Hindlimb muscle (tissue), 1 donor: ENCODE results near the gene SLC35B2. TPM values are rescaled to one million over a fixed set of nuclear protein-coding genes. Genes with fewer than 3 reads are reported as not detected.

ENCODE experiments used
- DNase-seq: peaks from one replicate; pipeline ENCODE4 v3.0.0-alpha.2; 2013
- polyA plus RNA-seq: library from polyadenylated mRNA; unstranded; fragments of 120-200 nt; gene quantifications from one replicate; pipeline ENCODE4 v1.2.1, GENCODE V29; 2013; ENCODE audit not compliant: insufficient read length

SLC35B2 gene
- polyA plus RNA-seq, 1 donor, result 29.5 TPM

DNA sequence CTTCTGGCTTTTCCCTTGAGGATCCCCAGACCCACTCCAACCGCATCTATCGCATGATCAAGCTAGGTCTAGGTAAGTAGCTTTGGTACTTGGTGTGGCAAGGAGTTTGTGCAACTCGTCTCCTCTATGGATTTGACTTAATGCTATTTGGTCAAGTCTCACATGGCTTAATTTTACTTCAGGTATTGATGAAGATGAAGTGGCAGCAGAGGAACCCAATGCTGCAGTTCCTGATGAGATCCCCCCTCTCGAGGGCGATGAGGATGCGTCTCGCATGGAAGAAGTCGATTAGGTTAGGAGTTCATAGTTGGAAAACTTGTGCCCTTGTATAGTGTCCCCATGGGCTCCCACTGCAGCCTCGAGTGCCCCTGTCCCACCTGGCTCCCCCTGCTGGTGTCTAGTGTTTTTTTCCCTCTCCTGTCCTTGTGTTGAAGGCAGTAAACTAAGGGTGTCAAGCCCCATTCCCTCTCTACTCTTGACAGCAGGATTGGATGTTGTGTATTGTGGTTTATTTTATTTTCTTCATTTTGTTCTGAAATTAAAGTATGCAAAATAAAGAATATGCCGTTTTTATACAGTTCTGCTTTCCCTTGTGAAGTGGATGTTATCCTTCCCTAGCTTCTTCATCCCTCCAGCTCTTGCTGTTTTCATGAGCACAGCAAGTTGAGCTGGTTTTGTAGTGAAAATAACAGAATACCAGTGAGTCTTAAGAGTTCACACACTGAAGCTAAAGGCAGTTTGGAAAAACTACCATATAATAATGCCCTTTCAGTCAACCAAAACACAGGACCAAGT, 3.8 kb downstream of the SLC35B2 start:
- no peak for DNase-seq

DNA sequence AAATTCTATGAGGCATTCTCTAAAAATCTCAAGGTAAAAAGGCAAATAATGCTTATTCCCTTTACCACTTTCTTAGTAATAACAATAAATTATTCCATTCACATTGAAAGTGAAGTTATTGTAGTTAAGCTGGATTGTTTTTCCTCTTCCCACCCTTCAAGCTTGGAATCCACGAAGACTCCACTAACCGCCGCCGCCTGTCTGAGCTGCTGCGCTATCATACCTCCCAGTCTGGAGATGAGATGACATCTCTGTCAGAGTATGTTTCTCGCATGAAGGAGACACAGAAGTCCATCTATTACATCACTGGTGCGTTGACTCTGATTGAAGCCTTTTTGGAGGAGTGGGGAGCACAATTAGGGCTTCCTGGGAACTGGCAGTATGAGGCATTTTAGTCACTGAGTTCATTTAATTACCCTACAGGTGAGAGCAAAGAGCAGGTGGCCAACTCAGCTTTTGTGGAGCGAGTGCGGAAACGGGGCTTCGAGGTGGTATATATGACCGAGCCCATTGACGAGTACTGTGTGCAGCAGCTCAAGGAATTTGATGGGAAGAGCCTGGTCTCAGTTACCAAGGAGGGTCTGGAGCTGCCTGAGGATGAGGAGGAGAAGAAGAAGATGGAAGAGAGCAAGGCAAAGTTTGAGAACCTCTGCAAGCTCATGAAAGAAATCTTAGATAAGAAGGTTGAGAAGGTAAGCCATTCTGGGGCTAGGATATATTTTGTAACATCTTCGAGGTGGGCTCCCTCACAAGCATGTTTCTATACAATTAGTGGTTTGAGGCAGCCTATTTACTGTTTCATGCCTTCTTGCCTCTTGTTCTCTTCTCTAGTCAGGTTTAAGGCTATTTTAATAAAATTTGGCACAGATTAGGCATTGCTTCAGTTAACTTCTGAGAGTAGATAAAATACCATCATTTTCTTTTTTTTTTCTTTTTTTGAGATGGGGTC, 5.5 kb downstream of the SLC35B2 start:
- no peak for DNase-seq

DNA sequence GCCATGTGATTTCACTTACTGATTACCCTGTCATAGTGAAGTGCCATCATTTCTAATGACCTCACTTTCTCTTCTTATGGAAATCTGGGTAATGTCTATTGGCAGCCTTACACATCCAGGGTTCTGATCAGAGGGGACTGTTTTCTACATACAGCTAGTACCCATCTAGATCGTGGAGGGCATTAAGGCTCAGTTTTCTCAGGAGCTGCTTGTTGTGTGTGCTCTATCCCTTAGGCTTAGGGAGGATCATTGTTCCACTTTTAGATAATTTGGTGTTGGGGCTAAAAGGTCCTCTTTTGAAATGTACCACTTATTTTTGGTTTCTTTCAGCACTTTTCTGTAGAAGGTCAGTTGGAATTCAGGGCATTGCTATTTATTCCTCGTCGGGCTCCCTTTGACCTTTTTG, 6.6 kb downstream of the SLC35B2 start:
- no peak for DNase-seq

DNA sequence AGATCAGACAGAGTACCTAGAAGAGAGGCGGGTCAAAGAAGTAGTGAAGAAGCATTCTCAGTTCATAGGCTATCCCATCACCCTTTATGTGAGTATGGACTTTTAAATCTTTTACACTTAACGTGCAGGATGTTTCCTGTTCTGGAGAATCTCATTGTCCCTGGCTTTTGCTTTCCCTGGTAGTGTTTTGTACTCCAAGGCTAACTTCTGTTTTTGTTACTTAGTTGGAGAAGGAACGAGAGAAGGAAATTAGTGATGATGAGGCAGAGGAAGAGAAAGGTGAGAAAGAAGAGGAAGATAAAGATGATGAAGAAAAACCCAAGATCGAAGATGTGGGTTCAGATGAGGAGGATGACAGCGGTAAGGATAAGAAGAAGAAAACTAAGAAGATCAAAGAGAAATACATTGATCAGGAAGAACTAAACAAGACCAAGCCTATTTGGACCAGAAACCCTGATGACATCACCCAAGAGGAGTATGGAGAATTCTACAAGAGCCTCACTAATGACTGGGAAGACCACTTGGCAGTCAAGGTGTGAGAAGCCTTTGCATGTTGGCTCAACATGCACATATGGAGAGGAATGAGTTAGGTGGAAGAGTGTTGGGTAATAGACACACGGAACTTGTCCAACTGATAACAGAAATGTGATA, 7.1 kb downstream of the SLC35B2 start:
- no peak for DNase-seq

DNA sequence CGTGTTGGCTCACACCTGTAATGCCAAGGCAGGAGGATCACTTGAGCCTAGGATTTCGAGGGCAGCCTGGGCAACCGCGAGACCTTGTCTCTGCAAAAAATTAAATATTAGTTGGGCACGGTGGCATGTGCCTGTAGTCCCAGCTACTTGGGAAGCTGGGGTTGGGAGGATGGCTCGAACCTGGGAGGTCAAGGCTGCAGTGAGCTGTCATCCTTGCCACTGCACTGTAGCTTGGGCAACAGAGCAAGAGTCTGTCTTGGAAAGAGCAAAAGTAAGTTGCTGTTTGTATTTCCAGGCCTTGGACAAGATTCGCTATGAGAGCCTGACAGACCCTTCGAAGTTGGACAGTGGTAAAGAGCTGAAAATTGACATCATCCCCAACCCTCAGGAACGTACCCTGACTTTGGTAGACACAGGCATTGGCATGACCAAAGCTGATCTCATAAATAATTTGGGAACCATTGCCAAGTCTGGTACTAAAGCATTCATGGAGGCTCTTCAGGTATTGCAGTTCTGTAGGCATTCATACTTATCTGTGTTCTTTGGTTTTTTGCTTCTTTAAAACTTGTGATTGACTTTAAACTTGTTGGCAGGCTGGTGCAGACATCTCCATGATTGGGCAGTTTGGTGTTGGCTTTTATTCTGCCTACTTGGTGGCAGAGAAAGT, 8.1 kb downstream of the SLC35B2 start:
- DNase-seq, result no peak

DNA sequence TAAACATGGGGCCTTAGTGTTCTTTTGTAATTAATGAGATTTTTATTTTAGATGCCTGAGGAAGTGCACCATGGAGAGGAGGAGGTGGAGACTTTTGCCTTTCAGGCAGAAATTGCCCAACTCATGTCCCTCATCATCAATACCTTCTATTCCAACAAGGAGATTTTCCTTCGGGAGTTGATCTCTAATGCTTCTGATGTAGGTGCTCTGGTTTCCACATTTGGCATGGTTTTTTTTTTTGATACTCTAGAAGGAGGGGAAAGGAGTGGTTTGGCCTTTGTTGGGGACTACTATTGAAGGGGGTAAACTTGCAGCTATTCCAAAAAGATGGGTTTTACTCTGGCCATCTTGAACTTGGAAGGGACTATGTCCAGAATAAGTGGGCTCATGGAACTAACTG, 8.7 kb downstream of the SLC35B2 start:
- DNase-seq, result no peak

DNA sequence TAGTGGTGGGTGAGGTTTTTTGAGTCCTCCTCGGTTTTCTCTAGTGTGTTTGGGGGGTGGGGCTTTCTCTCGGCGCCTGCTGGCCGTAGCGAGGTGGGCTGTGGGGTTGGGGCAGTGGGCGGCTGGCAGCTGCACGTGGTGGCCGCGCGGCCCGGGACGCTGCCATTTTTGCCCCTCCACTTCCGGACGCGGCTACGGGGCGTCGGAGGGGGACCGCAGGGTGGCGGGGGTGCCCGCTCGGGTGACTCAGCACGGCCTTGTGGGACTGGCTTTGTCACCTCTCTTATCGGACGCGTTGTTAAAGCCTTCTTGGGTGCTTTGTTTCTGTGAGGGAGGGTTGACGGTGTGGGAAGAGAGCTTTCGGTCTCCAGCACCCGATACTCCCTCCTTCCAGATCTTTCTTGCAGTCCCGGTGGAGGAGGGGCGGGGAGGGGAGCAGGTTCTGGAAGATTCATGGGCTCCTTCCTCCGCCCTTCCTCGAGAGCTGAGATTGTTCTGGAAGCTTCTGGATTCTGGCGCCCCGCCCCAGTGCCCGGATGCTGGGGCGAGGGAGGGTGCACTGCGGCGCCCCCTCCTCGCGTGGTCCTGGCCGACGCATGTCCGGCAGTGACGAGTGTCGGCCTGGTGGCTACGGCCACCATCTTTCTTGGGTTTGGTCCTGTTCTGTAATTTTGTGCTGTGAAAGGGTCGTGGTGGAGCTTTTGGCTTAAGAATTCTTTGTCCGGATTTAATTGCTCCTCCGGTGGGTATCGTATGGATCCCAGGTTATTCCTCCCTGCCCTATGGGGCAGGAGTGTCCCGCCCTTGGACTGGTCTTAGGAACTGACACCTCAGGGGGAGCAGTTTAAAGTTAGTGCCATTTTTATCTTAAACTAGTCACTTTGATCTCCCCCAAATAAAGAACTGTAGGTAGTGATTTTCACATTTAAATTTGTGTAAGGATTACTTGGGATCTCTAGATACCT, 9.7 kb downstream of the SLC35B2 start:
- DNase-seq, result peak; percentile 69

DNA sequence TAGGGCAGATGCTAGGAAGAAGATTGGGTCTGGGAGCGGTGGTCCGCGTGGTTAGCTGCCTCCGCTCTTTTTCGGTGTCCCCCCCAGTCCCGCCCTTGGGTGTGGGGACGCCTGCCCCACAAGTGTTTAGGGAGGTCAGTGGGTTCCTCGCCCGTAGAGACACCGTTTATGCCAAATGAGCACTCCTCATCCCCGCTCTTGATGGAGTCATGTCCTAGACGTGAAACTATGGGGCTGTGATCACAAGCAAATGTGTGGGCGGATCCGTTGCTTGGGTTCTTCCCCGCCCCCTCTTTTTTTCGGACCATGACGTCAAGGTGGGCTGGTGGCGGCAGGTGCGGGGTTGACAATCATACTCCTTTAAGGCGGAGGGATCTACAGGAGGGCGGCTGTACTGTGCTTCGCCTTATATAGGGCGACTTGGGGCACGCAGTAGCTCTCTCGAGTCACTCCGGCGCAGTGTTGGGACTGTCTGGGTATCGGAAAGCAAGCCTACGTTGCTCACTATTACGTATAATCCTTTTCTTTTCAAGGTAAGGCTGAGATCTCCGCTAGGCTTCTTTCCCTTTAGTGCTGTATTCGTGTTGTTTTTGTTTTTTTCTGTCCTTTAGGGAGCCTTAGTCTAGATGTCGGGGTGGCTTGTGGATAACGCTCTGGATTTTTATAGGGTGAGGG, 10.5 kb downstream of the SLC35B2 start, which contains the start of gene HSP90AB1:
HSP90AB1 (plus strand) TSS at position 439 of the 675 bp plus-strand sequence. CDS start 1,529 bp downstream, outside the sequence.
- peak; percentile 94 for DNase-seq

DNA sequence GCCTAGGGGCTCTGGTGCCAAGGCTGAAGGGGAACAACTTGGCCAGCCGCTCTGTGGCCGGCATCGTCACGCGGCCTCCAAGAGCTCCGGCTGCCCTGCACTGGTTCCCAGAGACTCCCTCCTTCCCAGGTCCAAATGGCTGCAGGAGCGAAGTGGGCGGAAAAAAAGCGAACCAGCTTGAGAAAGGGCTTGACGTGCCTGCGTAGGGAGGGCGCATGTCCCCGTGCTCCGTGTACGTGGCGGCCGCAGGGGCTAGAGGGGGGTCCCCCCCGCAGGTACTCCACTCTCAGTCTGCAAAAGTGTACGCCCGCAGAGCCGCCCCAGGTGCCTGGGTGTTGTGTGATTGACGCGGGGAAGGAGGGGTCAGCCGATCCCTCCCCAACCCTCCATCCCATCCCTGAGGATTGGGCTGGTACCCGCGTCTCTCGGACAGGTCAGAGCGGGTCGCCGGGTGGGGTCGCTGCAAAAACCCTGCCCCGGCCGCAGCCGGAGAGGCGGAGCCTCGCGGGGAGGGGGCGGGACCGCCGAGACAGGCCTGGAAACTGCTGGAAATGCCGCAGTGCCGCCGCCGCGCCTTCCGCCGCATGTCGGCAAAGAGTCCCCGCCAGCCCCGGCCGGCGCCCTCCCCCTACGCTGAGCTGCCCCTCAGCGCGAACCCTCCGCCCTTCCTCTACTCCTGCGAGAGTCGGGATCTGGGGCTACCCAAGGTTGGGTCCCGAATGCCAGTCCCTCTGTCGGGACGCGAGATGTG, 11.2 kb downstream of the SLC35B2 start:
- peak; percentile 90 for DNase-seq

DNA sequence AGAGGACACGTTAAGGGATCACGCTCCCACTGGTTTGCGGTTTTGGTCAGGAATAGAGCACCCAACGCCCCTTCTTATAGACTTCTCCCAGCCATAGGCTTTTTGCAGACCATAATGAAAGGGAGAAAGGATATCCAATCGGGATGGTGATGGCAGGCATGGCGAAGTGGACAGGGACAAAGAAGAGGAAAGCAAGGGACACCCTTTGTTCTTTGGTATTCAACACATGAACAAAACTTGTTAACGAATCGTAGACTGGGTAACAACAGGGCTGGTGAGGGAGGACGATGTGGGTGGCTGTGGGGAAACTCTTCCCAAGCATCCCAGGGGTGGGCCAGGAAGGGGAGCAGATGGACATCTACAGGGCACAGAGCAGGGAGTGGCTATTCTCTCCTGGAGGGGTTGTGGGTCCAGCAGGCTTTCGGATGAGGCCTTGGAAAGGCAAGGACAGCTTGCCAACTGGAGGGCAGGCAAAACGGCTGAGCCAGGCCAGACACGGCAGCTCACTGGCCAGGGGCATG, 11.9 kb downstream of the SLC35B2 start:
- DNase-seq, result no peak

DNA sequence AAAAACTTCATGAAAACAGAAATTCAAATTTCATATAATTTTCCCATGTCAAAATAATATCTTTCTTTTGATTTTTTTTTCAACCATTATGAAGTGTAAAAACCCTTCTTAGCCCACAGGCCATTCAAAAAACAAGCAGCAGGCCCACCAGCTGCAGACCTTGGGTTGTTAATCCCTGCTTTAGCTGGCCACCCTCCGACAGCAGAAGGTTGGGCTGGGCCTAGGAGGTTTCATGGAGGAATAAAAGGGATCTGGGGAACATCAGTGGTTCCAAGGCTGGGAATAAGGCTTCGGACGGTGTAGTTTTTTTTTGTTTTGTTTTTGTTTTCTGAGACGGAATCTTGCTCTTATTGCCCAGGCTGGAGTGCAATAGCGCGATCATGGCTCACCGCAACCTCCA, 14.0 kb downstream of the SLC35B2 start:
- no peak for DNase-seq

DNA sequence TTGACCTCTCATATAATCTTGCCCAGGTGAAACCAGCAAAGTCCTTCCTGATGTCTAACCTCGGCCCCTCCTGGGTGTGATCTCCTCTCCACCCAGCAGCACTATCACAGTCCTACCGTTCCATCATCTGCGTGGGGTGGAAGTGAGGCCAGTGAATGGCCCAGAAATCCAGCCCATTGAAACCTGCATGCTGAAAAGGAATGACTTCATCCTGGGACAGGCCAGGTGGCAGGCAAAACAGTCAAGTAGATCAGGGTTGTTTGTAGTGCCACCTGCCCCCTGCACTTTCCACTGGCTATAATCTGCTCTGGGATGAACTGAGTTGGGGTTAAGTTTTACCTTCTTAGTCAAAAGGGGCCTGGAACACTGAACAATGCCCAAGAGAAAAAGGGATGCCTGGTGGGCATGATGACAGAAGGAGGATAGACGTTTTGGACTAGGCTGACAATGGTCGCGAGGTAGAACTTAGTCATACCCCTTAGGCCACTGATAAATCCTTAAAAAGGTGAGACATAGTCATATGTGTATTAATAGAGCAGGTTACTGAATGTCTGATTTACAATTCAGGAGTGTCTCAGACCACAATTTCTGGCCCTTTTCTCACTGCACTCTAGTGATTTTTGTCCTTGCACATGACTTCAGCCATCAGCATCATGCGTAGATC, 18.5 kb downstream of the SLC35B2 start:
- DNase-seq, result no peak

DNA sequence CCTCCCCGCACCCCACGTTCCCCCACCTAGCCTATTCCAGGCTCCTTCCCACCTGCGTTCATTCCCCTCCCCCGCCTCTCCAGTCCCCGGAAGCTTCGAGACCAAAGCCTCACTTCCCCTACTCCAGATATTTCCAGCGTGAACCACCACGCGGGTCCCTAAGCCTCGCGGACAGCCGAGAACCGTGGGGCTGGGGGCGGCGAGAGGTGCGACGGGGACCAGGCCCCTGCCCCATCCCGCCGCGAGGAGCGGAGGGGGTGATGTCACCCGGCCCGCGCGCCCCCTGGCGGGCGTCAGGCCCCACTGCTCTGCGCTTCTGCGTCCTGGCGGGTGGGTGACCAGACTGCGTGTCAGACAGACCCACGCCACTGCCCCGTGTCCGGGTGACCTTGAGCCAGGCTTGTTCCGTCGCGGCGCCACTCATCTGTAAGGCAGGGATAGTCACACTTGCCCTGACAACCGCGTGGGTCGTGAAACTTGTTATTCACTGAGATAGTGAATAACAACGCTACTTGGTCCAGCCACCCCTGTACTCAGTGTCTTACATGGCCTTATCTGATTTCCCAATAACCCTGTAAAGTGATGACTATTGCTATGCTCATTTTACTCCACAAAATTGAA, 19.4 kb downstream of the SLC35B2 start:
- peak; percentile 85 for DNase-seq

DNA sequence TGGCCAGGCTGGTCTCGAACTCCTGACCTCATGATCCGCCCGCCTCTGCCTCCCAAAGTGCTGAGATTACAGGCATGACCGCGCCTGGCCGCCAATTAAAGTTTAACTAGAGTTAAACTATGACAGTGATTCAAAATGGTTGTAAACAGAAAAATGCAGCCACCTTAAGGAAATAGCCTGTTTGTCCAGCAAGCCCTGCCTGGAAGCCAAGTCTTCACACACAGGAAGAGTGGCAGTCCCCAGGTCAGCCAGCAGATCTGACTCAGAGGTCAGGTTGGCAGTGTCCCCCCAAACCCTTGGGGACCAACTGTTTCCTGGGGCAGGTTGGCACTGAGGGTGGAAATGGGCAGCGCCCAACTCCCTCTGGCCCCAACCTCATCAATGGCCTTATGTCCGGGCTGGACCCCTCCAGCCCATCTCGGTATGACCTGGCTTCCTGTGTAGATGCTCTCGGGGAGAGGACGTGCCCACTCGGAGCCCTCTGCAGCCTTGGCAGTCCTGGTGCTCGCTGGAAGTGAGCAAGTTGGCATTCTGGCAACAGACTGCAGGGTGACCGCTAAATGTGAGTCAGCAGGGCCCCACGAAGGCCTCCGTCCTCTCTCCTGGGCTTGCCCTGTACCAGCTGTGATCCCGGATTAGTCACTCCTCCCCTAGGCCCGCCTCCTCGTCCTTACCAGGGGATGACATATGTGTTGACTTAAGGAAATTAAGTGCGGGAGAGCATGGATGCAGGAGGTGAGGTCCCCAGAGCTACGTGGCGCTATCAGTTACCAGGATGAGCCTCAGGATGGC, 20.1 kb downstream of the SLC35B2 start:
- DNase-seq, result peak; percentile 81

DNA sequence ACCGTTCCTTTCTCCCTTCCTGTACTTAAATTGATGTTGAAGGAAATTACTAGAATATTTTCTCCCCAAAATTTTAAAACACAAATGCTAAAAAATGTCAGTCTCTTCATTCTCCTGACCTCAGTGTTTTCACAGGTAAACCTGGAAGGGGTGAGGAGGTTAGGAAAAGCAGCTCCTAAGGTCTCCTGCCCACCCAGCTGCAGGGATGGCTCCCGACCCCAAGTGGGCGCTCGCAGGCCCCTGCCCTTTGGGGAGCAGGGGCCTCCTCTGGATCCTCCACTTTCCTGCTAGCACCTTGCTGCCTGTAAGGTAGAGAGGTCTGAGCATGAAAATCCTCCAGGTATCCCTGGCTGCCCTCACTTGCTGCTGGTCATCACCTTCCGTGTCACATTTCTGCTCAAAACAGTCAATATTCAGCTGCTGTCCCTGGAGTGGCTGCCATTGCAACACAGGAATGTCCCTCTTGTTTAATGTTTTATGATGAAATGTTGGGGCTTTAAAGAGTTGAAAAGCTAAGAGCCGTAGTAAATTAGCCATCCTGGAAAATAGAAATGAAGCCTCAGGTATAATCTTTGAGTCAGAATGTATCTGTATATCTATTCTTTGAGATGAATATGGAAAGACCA, 21.3 kb downstream of the SLC35B2 start:
- no peak for DNase-seq

DNA sequence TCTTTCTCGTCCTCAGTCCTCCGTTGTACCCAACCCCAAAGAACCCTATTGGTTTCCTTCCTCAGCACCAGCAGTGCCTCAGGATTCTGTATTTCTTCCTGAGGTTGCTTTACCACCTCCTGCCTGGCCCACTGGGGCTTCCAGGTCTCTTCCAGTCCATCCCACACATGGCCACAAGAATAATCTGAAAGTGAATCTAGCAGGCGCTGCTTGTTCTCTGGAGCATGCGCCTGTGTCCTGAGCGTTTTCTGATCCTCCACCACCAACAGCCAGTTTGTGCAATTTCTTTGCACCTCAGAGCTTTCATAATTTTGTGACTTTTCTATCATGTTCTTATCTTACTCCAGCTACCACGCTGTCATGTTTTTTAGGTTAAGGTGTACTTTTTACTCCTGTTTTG, 22.1 kb downstream of the SLC35B2 start:
- no peak for DNase-seq
